NOMO-1 (cell line): ENCODE measurements around the gene WBP4.
"Not testable (repeated sequence)": the region's sequence is repeated elsewhere in the genome, so short reads cannot be mapped to it uniquely, and the experiment has no call there.

Experiments used
- DNase-seq, 2 experiments: peaks; one replicate each; lab custom pipeline; 2025; ENCODE audit not compliant: unreplicated experiment in 2 of 2; lab: John Stamatoyannopoulos, UW

Gene WBP4

GRCh38 chr13:41075485-41075884, 14.2 kb downstream of the WBP4 start:
- DNase-seq: no peak

- no peak for DNase-seq
Observed at GRCh38 chr13:41077475-41077874, 16.2 kb downstream of the WBP4 start.

- DNase-seq: no peak
Observed at GRCh38 chr13:41079725-41080124, 18.4 kb downstream of the WBP4 start.

- DNase-seq: peak; percentile 36 to 46
Observed at GRCh38 chr13:41085961-41086585, 24.8 kb downstream of the WBP4 start.

- not testable (repeated sequence) for DNase-seq
Observed at GRCh38 chr13:41095681-41096080, 34.4 kb downstream of the WBP4 start.

GRCh38 chr13:41098761-41099160, 37.5 kb downstream of the WBP4 start:
- no peak for DNase-seq

GRCh38 chr13:41099986-41100385, 38.7 kb downstream of the WBP4 start:
- DNase-seq: no peak

GRCh38 chr13:41107104-41107571, 45.8 kb downstream of the WBP4 start:
- DNase-seq: no peak

- DNase-seq: no peak
Observed at GRCh38 chr13:41107584-41108014, 46.3 kb downstream of the WBP4 start.

- DNase-seq: no peak
Observed at GRCh38 chr13:41111454-41111853, 50.1 kb downstream of the WBP4 start.

- no peak for DNase-seq
Observed at GRCh38 chr13:41117869-41118268, 56.6 kb downstream of the WBP4 start.

- DNase-seq: no peak
Observed at GRCh38 chr13:41122838-41123237, 61.5 kb downstream of the WBP4 start.

GRCh38 chr13:41127701-41128100, 66.4 kb downstream of the WBP4 start:
- DNase-seq: no peak

- DNase-seq: no peak
Observed at GRCh38 chr13:41130356-41130755, 69.0 kb downstream of the WBP4 start.

- DNase-seq: not testable (repeated sequence)
Observed at GRCh38 chr13:41131189-41131588, 69.9 kb downstream of the WBP4 start.

- DNase-seq: not testable (repeated sequence)
Observed at GRCh38 chr13:41131660-41132511, 70.6 kb downstream of the WBP4 start.

GRCh38 chr13:41132512-41133152, 71.3 kb downstream of the WBP4 start, which contains the start of gene KBTBD6:
Gene KBTBD6 (minus strand): TSS chr13:41132802. CDS start chr13:41132511, 291 bp downstream.
- DNase-seq: peak; percentile 96 to 98
